ENCODE results near the gene CAPN15. TPM values are rescaled to one million over a fixed set of nuclear protein-coding genes. Genes with fewer than 3 reads are reported as not detected.

Gene CAPN15
- total RNA-seq, 2 experiments from 2014 or later, result 91.7 to 93.4 TPM

- POLR2A ChIA-PET, result no interaction called here
- no peak overlapping the region for H3K4me3 Mint-ChIP-seq
- CTCF ChIA-PET, result no interaction called here
- H3K27me3 Mint-ChIP-seq, result no peaks in the 10 kb centered on the region
- DNase-seq, result no peak
- H3K4me1 Mint-ChIP-seq, result no peaks in the 10 kb centered on the region
- no peaks in the 10 kb centered on the region for H3K9me3 Mint-ChIP-seq
- H3K36me3 Mint-ChIP-seq (ENCODE audit: low read depth), result peaks cover 2% of the 10 kb centered on the region
- no peak overlapping the region for H3K27ac Mint-ChIP-seq
Observed at GRCh38 chr16:513950-514349, 13.6 kb upstream of the CAPN15 start.

GRCh38 chr16:515175-515938 lies 12.2 kb upstream of the CAPN15 start:
- Mint-ChIP-seq H3K9me3 (no peaks in the 10 kb centered on the region), H3K27ac (no peak overlapping the region), H3K4me3 (no peak overlapping the region), H3K27me3 (no peaks in the 10 kb centered on the region), H3K36me3 (ENCODE audit: low read depth) (peaks cover 2% of the 10 kb centered on the region), H3K4me1 (no peaks in the 10 kb centered on the region)
- DNase-seq, result no peak
- POLR2A ChIA-PET, result no interaction called here
- CTCF ChIA-PET, result no interaction called here

GRCh38 chr16:515939-516226 lies 11.6 kb upstream of the CAPN15 start:
- Mint-ChIP-seq H3K27me3 (no peaks in the 10 kb centered on the region), H3K9me3 (no peaks in the 10 kb centered on the region), H3K4me3 (no peak overlapping the region), H3K27ac (no peak overlapping the region), H3K36me3 (ENCODE audit: low read depth) (peaks cover 2% of the 10 kb centered on the region), H3K4me1 (no peaks in the 10 kb centered on the region)
- DNase-seq, result no peak
- CTCF ChIA-PET, result no interaction called here
- POLR2A ChIA-PET, result no interaction called here

- Mint-ChIP-seq H3K27me3 (no peaks in the 10 kb centered on the region), H3K4me3 (no peak overlapping the region), H3K27ac (no peak overlapping the region), H3K4me1 (no peaks in the 10 kb centered on the region), H3K9me3 (no peaks in the 10 kb centered on the region), H3K36me3 (ENCODE audit: low read depth) (peaks cover 2% of the 10 kb centered on the region)
- POLR2A ChIA-PET, result no interaction called here
- CTCF ChIA-PET, result no interaction called here
- DNase-seq, result no peak
Observed at GRCh38 chr16:516301-516700, 11.2 kb upstream of the CAPN15 start.

- ChIA-PET POLR2A (interaction anchor here (0.7 kb wide), 1 partner anchor 105 kb away, joined by 3 read pairs; no protein-coding TSS in a partner anchor), CTCF (interaction anchor here (1.0 kb wide), 1 partner anchor 58 kb away, joined by 4 read pairs; no protein-coding TSS in a partner anchor)
- DNase-seq, result no peak
- Mint-ChIP-seq H3K27me3 (no peaks in the 10 kb centered on the region), H3K4me3 (no peak overlapping the region), H3K9me3 (no peaks in the 10 kb centered on the region), H3K36me3 (ENCODE audit: low read depth) (peaks cover 2% of the 10 kb centered on the region), H3K4me1 (peaks cover 1% of the 10 kb centered on the region), H3K27ac (no peak overlapping the region)
Observed at GRCh38 chr16:518858-519257, 8.7 kb upstream of the CAPN15 start.

GRCh38 chr16:519425-519824 lies 8.1 kb upstream of the CAPN15 start:
- DNase-seq, result no peak
- no peaks in the 10 kb centered on the region for H3K27me3 Mint-ChIP-seq
- H3K27ac Mint-ChIP-seq, result no peak overlapping the region
- H3K9me3 Mint-ChIP-seq, result no peaks in the 10 kb centered on the region
- ChIA-PET CTCF (no interaction called here), POLR2A (no interaction called here)
- peaks cover 2% of the 10 kb centered on the region for H3K36me3 Mint-ChIP-seq (ENCODE audit: low read depth)
- H3K4me1 Mint-ChIP-seq, result peaks cover 7% of the 10 kb centered on the region
- no peak overlapping the region for H3K4me3 Mint-ChIP-seq

GRCh38 chr16:519841-520687 lies 7.4 kb upstream of the CAPN15 start:
- POLR2A ChIA-PET, result interaction anchor here (0.8 kb wide), 1 partner anchor 901 kb away, joined by 3 read pairs; the partner anchor contains the start of gene UQCC4
- no peak overlapping the region for H3K27ac Mint-ChIP-seq
- H3K27me3 Mint-ChIP-seq, result no peaks in the 10 kb centered on the region
- H3K4me1 Mint-ChIP-seq, result peaks cover 9% of the 10 kb centered on the region
- CTCF ChIA-PET, result no interaction called here
- DNase-seq, result no peak
- no peak overlapping the region for H3K4me3 Mint-ChIP-seq
- H3K9me3 Mint-ChIP-seq, result no peaks in the 10 kb centered on the region
- peaks cover 2% of the 10 kb centered on the region for H3K36me3 Mint-ChIP-seq (ENCODE audit: low read depth)

- DNase-seq, result no peak
- no peaks in the 10 kb centered on the region for H3K9me3 Mint-ChIP-seq
- H3K4me1 Mint-ChIP-seq, result peaks cover 17% of the 10 kb centered on the region
- H3K4me3 Mint-ChIP-seq, result no peak overlapping the region
- CTCF ChIA-PET, result no interaction called here
- peaks cover 4% of the 10 kb centered on the region for H3K36me3 Mint-ChIP-seq (ENCODE audit: low read depth)
- H3K27me3 Mint-ChIP-seq, result no peaks in the 10 kb centered on the region
- POLR2A ChIA-PET, result interaction anchor here (0.8 kb wide), 1 partner anchor 900 kb away, joined by 3 read pairs; the partner anchor contains the start of gene UQCC4
- no peak overlapping the region for H3K27ac Mint-ChIP-seq
Observed at GRCh38 chr16:520847-521246, 6.7 kb upstream of the CAPN15 start.

- Mint-ChIP-seq H3K4me1 (peaks cover 24% of the 10 kb centered on the region), H3K4me3 (no peak overlapping the region), H3K9me3 (no peaks in the 10 kb centered on the region), H3K36me3 (ENCODE audit: low read depth) (peaks cover 4% of the 10 kb centered on the region), H3K27me3 (no peaks in the 10 kb centered on the region), H3K27ac (no peak overlapping the region)
- ChIA-PET POLR2A (no interaction called here), CTCF (no interaction called here)
- DNase-seq, result no peak
Observed at GRCh38 chr16:521381-522210, 5.9 kb upstream of the CAPN15 start.

- no peak overlapping the region for H3K27ac Mint-ChIP-seq
- no peak for DNase-seq
- no peak overlapping the region for H3K4me3 Mint-ChIP-seq
- ChIA-PET CTCF (no interaction called here), POLR2A (interaction anchor here (1.0 kb wide), 1 partner anchor 1011 kb away, joined by 3 read pairs; the partner anchor contains the start of gene TMEM204)
- H3K4me1 Mint-ChIP-seq, result peaks cover 25% of the 10 kb centered on the region
- no peaks in the 10 kb centered on the region for H3K27me3 Mint-ChIP-seq
- H3K9me3 Mint-ChIP-seq, result no peaks in the 10 kb centered on the region
- peaks cover 2% of the 10 kb centered on the region for H3K36me3 Mint-ChIP-seq (ENCODE audit: low read depth)
Observed at GRCh38 chr16:522320-523096, 5.0 kb upstream of the CAPN15 start.

GRCh38 chr16:523097-523741 lies 4.3 kb upstream of the CAPN15 start:
- Mint-ChIP-seq H3K27ac (peak overlapping the region; percentile 28), H3K4me3 (no peak overlapping the region), H3K27me3 (no peaks in the 10 kb centered on the region), H3K36me3 (ENCODE audit: low read depth) (peaks cover 2% of the 10 kb centered on the region), H3K4me1 (peaks cover 25% of the 10 kb centered on the region), H3K9me3 (no peaks in the 10 kb centered on the region)
- DNase-seq, result no peak
- CTCF ChIA-PET, result no interaction called here
- POLR2A ChIA-PET, result interaction anchor here (1.0 kb wide), 1 partner anchor 1010 kb away, joined by 3 read pairs; the partner anchor contains the start of gene TMEM204

GRCh38 chr16:524274-525040 lies 3.1 kb upstream of the CAPN15 start:
- Mint-ChIP-seq H3K27me3 (no peaks in the 10 kb centered on the region), H3K27ac (peak overlapping the region; percentile 97), H3K4me1 (peaks cover 30% of the 10 kb centered on the region), H3K9me3 (no peaks in the 10 kb centered on the region), H3K36me3 (ENCODE audit: low read depth) (peaks cover 12% of the 10 kb centered on the region), H3K4me3 (no peak overlapping the region)
- ChIA-PET CTCF (no interaction called here), POLR2A (no interaction called here)
- no peak for DNase-seq

Data from activated CD4-positive, alpha-beta memory T cell treated with anti-CD3 and anti-CD28 coated beads, Interleukin-2, amount 10 ng/mL, durations not matched to agents 7 days and 5 days (primary cell).